K562 (cell line): ENCODE data around the gene FRK. TPM values are rescaled to one million over a fixed set of nuclear protein-coding genes. Genes with fewer than 3 reads are reported as not detected.

Experiments used
- ATAC-seq: fragments of 200-7000 bp; cut with Tn5 transposase; 3 replicates; pipeline ENCODE4 v1.9.1; 2020; ENCODE audit warnings: moderate library complexity
- BruUV-seq: library from RNA; stranded (reverse); fragments of 400-500 nt; replicated peaks from 2 replicates; lab custom pipeline; 2021; lab: Mats Ljungman, UMichigan
- CTCF ChIA-PET: fragments of 300-600 bp; formaldehyde crosslinking; extraction: SDS; loops from one replicate; lab custom pipeline; 2021; ENCODE audit warnings: low intra/inter-chr PET ratio; lab: Yijun Ruan, JAX
- POLR2A ChIA-PET: fragments of 300-600, 350-650 bp; sonication (Branson Sonifier 250); formaldehyde crosslinking; extraction: SDS; loops from one replicate; lab custom pipeline; 2021; ENCODE audit warnings: antibody characterized with exemption, inconsistent platforms; lab: Yijun Ruan, JAX
- DNase-seq, 4 experiments: peaks; one replicate each; pipeline versions ENCODE4 v3.0.0 to v3.0.0-alpha.2; 2011 to 2018; ENCODE audit warnings: low spot score in 3 of 4, mixed read lengths in 3 of 4; ENCODE audit errors: extremely low read depth in 1 of 4
- FAIRE-seq: peaks from 2 replicates; lab custom pipeline; 2011; peaks lifted over from hg19 to GRCh38; lab: Jason Lieb, UNC
- H2AFZ ChIP-seq: 2 replicates; pipeline ENCODE4 v1.6.0; 2011; ENCODE audit warnings: low read depth, low read length, control low read depth, inconsistent platforms
- H3K27ac ChIP-seq: fragments of 200-600 bp; 3 replicates; pipeline ENCODE4 v1.8.0; 2011; ENCODE audit warnings: low read depth, mild to moderate bottlenecking, control low read depth, inconsistent platforms, low read length, moderate library complexity, mixed read lengths; ENCODE audit errors: extremely low read depth
- H3K27me3 ChIP-seq, 2 experiments: fragments of 300-600 bp in 1 of 2; 2 replicates in 1 of 2; 3 replicates in 1 of 2; pipeline versions ENCODE4 v1.6.0 to v1.8.0; 2011; ENCODE audit warnings: inconsistent platforms in 2 of 2, low read length in 2 of 2, mild to moderate bottlenecking in 1 of 2, mixed read lengths in 1 of 2, moderate library complexity in 1 of 2; ENCODE audit not compliant: control insufficient read depth in 2 of 2, insufficient read depth in 2 of 2
- H3K36me3 ChIP-seq: fragments of 300-600 bp; 3 replicates; pipeline ENCODE4 v1.8.0; 2011; ENCODE audit warnings: mild to moderate bottlenecking, low read length, inconsistent platforms; ENCODE audit not compliant: control insufficient read depth, insufficient read depth
- H3K4me1 ChIP-seq, 2 experiments: fragments of 200-600 bp in 1 of 2; replicated peaks in 1 of 2; 2 replicates in 1 of 2; 3 replicates in 1 of 2; pipeline versions ENCODE4 v1.5.1 to v1.8.0; 2011; ENCODE audit warnings: inconsistent platforms in 2 of 2, low read length in 2 of 2, mild to moderate bottlenecking in 1 of 2, mixed read lengths in 1 of 2, moderate library complexity in 1 of 2; ENCODE audit not compliant: control insufficient read depth in 2 of 2, insufficient read depth in 2 of 2
- H3K4me2 ChIP-seq: 2 replicates; pipeline ENCODE4 v1.6.1; 2011; ENCODE audit warnings: low read length, control low read depth, inconsistent platforms, mixed read lengths; ENCODE audit not compliant: insufficient read depth
- H3K4me3 ChIP-seq: fragments of 200-600 bp; sonication (generic), shearing (Covaris generic); 2 replicates; pipeline ENCODE4 v1.5.1; 2016; ENCODE audit warnings: control low read depth, inconsistent platforms
- H3K79me2 ChIP-seq: fragments of 200-600 bp; 3 replicates; pipeline ENCODE4 v1.8.0; 2011; ENCODE audit warnings: low read length, inconsistent platforms; ENCODE audit not compliant: control insufficient read depth, insufficient read depth
- H3K9ac ChIP-seq, 2 experiments: 2 replicates each; pipeline versions ENCODE4 v1.6.0 to v1.6.1; 2011; ENCODE audit warnings: low read depth in 2 of 2, low read length in 2 of 2, control low read depth in 1 of 2, inconsistent platforms in 1 of 2, mild to moderate bottlenecking in 1 of 2, mixed read lengths in 1 of 2; ENCODE audit not compliant: insufficient read depth in 1 of 2
- H3K9me1 ChIP-seq: one replicate; pipeline ENCODE4 v1.6.0; 2011; ENCODE audit warnings: inconsistent platforms, mild to moderate bottlenecking, low read length, moderate library complexity; ENCODE audit not compliant: control insufficient read depth, insufficient read depth
- H3K9me3 ChIP-seq: replicated peaks from 2 replicates; pipeline ENCODE4 v1.5.1; 2011; ENCODE audit warnings: low read depth, low read length, inconsistent platforms; ENCODE audit not compliant: control insufficient read depth, insufficient read depth
- H4K20me1 ChIP-seq: replicated peaks from 2 replicates; pipeline ENCODE4 v1.6.1; 2011; ENCODE audit warnings: low read length, inconsistent platforms, mixed read lengths; ENCODE audit not compliant: control insufficient read depth, insufficient read depth
- PTRF ChIP-seq: fragments of 450-650 bp; IDR thresholded peaks from 2 replicates; pipeline ENCODE4 v1.6.1; 2016; ENCODE audit warnings: mild to moderate bottlenecking, missing genetic modification characterization, missing compliant biosample characterization
- ZNF280B ChIP-seq: fragments of 250-450 bp; sonication (Bioruptor Pico); IDR thresholded peaks from 2 replicates; pipeline ENCODE4 v1.5.1; 2021; ENCODE audit warnings: mild to moderate bottlenecking
- WGBS: fragments of 100-300 bp; shearing (Covaris generic); methylation state at CpG from one replicate; pipeline ENCODE4 v1.1.6; 2016; ENCODE audit warnings: low coverage, mixed read lengths; ENCODE audit not compliant: insufficient coverage; ENCODE audit errors: missing lambda C conversion rate; 5-methylcytosine and 5-hydroxymethylcytosine counted together
- in situ Hi-C: fragments of 300-500 bp; cut with MboI; formaldehyde crosslinking; loops from 4 replicates; pipeline ENCODE4 v1.15.0; 2018; ENCODE audit warnings: inconsistent platforms, mixed read lengths
- intact Hi-C: fragments of 100-400 bp; cut with micrococcal nuclease; formaldehyde crosslinking; loops from 2 replicates; pipeline ENCODE4 v1.14.2; 2022
- polyA plus RNA-seq, 8 experiments: library from polyadenylated mRNA; depleted of rRNA in 4 of 8; stranded (reverse) in 5 of 8; unstranded in 3 of 8; fragments of >200 nt; fragmentation: Nextera tagmentation in 2 of 8; fragmentation: Illumina TruSeq in 1 of 8; extraction: Ambion mirVana in 2 of 8; extraction: Trizol in 1 of 8; gene quantifications; 2 replicates each; pipeline versions ENCODE4 v1.2.1 to v1.2.3, GENCODE V29; 2011 to 2014; ENCODE audit warnings: inconsistent platforms in 1 of 8, missing spikeins in 1 of 8
- total RNA-seq, 7 experiments: library from RNA; depleted of rRNA in 6 of 7; stranded (reverse); fragments of >200 nt in 6 of 7; fragmentation: Illumina TruSeq in 2 of 7; extraction: Trizol in 2 of 7; gene quantifications; 2 replicates each; pipeline versions ENCODE4 v1.2.1 to v1.2.3, GENCODE V29; 2011 to 2021; ENCODE audit warnings: low replicate concordance in 1 of 7
- TF ChIP-seq, protein P1 (sequence below), 2 experiments: fragments of 450-650 bp in 1 of 2; sonication (generic) in 1 of 2; formaldehyde crosslinking in 1 of 2; IDR thresholded peaks in 1 of 2; conservative IDR thresholded peaks in 1 of 2; 2 replicates each; pipeline versions ENCODE4 v1.6.1 to v1.8.1; 2016 to 2023; ENCODE audit warnings: mild to moderate bottlenecking in 2 of 2, moderate library complexity in 2 of 2, inconsistent platforms in 1 of 2, missing genetic modification reagents in 1 of 2
- TF ChIP-seq, protein P2 (sequence below): fragments of 250-450 bp; sonication (Bioruptor Pico); IDR thresholded peaks from 2 replicates; pipeline ENCODE4 v1.8.0; 2022; ENCODE audit warnings: moderate library complexity, mild to moderate bottlenecking, inconsistent platforms

Gene FRK
- total and polyA plus RNA-seq, 9 of the 15 experiments (the other 6 are each of a cell fraction or from before 2014, with no cell fraction given), result 0.01 to 0.29 (median 0.09) TPM

- Histone ChIP-seq H3K4me2 (no peak overlapping the region), H3K79me2 (peaks cover 11% of the 10 kb centered on the region), H3K4me3 (no peak overlapping the region), H3K9me1 (no peaks in the 10 kb centered on the region), H3K9ac (no peak overlapping the region), H2AFZ (no peak overlapping the region), H4K20me1 (no peaks in the 10 kb centered on the region), H3K27me3 (no peaks in the 10 kb centered on the region), H3K36me3 (peaks cover 15% of the 10 kb centered on the region; the same call in 2 of the 3 replicates), H3K27ac (no peak overlapping the region), H3K4me1 (peaks cover 0 to 7% of the 10 kb centered on the region in 2 experiments; a peak in 2 of 5 replicates), H3K9me3 (no peaks in the 10 kb centered on the region)
- 38% methylated on average over 1 of the region's 1 CpG for WGBS
- FAIRE-seq, result no peak
- CTCF ChIA-PET, result no interaction called here
- POLR2A ChIA-PET, result no interaction called here
- no peak for DNase-seq
- in situ Hi-C loops (no loop called here), intact Hi-C loops (no loop called here)
- ATAC-seq, result no peak
- no TSS peak for BruUV-seq
- TF ChIP-seq, protein P1, sequence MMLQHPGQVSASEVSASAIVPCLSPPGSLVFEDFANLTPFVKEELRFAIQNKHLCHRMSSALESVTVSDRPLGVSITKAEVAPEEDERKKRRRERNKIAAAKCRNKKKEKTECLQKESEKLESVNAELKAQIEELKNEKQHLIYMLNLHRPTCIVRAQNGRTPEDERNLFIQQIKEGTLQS (IDR thresholded peaks at IDR 0.05), result no peak
- TF ChIP-seq, protein P1 (CRISPR knock-in tag; conservative IDR thresholded peaks at IDR 0.05), result no peak
Observed at GRCh38 chr6:116106146-116106545, 45.5 kb upstream of the FRK start.

- ChIA-PET CTCF (no interaction called here), POLR2A (no interaction called here)
- Histone ChIP-seq H3K27me3 (no peaks in the 10 kb centered on the region), H3K4me2 (no peak overlapping the region), H3K4me3 (no peak overlapping the region), H3K9ac (no peak overlapping the region), H3K9me1 (no peaks in the 10 kb centered on the region), H4K20me1 (no peaks in the 10 kb centered on the region), H3K4me1 (peaks cover 4 to 7% of the 10 kb centered on the region in 2 experiments; a peak in 3 of 5 replicates), H3K79me2 (peaks cover 11% of the 10 kb centered on the region), H3K36me3 (peaks cover 7% of the 10 kb centered on the region; the same call in 2 of the 3 replicates), H3K9me3 (no peaks in the 10 kb centered on the region), H2AFZ (no peak overlapping the region), H3K27ac (no peak overlapping the region)
- FAIRE-seq (no peak), DNase-seq (no peak), ATAC-seq (no peak)
- intact Hi-C loops (no loop called here), in situ Hi-C loops (no loop called here)
- TF ChIP-seq PTRF (tag) (no peak), ZNF280B (CRISPR knock-in tag) (no peak)
- TF ChIP-seq, protein P2, sequence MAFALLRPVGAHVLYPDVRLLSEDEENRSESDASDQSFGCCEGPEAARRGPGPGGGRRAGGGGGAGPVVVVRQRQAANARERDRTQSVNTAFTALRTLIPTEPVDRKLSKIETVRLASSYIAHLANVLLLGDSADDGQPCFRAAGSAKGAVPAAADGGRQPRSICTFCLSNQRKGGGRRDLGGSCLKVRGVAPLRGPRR, result no peak
- BruUV-seq, result no TSS peak
- 48% methylated on average over 3 of the region's 3 CpGs for WGBS
Observed at GRCh38 chr6:116105247-116105646, 44.6 kb upstream of the FRK start.
